Esophagus squamous epithelium (tissue), 4 donors: ENCODE data around the gene NCKAP5.

Experiments
- POLR2A ChIP-seq, 4 donors: fragments of 450-650 bp; IDR thresholded peaks; one replicate each; pipeline ENCODE4 v1.6.1; 2017; ENCODE audit warnings: antibody characterized with exemption in 4 of 4, mild to moderate bottlenecking in 4 of 4, moderate library complexity in 3 of 4
- TF ChIP-seq, protein P1 (sequence below), 6 experiments: fragments of 450-650 bp in 4 of 6; fragments of 200-600 bp in 2 of 6; sonication (generic) in 2 of 6; IDR thresholded peaks; one replicate each; pipeline ENCODE4 v1.5.1; 2016 to 2019; ENCODE audit warnings: antibody characterized with exemption in 6 of 6, mild to moderate bottlenecking in 4 of 6, moderate library complexity in 4 of 6

DNA sequence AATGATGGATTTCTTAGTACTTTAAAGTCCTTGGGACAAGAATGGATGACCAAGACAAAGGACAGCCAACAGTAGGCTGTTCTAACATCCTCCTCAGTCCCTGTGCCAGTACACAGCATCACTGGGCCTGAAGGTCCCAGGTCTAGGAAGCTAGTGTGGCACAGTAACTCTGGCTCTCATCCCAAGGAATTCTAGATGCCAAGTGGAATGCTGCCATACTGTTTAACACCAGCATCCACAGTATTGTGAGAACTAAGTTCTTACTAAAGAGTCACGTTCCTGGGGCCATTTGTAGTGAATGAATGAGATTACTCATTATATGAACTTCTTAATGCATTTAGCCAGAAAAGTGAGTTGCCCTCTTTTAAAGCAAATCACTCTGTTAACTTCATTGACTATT lies 830.0 kb downstream of the NCKAP5 start:
- TF ChIP-seq POLR2A (IDR thresholded peaks at IDR 0.05): no peak
- TF ChIP-seq, protein P1, sequence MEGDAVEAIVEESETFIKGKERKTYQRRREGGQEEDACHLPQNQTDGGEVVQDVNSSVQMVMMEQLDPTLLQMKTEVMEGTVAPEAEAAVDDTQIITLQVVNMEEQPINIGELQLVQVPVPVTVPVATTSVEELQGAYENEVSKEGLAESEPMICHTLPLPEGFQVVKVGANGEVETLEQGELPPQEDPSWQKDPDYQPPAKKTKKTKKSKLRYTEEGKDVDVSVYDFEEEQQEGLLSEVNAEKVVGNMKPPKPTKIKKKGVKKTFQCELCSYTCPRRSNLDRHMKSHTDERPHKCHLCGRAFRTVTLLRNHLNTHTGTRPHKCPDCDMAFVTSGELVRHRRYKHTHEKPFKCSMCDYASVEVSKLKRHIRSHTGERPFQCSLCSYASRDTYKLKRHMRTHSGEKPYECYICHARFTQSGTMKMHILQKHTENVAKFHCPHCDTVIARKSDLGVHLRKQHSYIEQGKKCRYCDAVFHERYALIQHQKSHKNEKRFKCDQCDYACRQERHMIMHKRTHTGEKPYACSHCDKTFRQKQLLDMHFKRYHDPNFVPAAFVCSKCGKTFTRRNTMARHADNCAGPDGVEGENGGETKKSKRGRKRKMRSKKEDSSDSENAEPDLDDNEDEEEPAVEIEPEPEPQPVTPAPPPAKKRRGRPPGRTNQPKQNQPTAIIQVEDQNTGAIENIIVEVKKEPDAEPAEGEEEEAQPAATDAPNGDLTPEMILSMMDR (IDR thresholded peaks at IDR 0.05): no peak
